ENCODE results near the gene PYDC2.

DNA sequence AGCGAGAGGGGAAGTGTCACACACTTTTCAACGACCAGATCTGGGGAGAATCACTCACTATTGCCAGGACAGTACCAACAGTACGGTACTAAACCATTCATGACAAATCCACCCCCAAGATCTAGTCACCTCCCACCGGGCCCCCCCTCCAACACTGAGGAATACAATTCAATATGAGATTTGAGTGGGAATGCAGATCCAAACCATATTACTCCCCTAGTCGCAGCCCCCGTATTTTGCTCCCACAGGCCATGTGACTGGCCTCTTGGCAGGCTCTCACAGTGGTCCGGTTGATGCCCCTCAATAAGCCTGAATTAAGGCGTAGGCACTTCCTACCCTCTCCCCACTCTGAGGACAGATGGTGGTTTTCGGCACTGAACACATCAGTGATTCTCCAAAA, 45.4 kb upstream of the PYDC2 start:
- TF ChIP-seq, protein P1, sequence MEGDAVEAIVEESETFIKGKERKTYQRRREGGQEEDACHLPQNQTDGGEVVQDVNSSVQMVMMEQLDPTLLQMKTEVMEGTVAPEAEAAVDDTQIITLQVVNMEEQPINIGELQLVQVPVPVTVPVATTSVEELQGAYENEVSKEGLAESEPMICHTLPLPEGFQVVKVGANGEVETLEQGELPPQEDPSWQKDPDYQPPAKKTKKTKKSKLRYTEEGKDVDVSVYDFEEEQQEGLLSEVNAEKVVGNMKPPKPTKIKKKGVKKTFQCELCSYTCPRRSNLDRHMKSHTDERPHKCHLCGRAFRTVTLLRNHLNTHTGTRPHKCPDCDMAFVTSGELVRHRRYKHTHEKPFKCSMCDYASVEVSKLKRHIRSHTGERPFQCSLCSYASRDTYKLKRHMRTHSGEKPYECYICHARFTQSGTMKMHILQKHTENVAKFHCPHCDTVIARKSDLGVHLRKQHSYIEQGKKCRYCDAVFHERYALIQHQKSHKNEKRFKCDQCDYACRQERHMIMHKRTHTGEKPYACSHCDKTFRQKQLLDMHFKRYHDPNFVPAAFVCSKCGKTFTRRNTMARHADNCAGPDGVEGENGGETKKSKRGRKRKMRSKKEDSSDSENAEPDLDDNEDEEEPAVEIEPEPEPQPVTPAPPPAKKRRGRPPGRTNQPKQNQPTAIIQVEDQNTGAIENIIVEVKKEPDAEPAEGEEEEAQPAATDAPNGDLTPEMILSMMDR (IDR thresholded peaks at IDR 0.05): no peak
- TF ChIP-seq POLR2A (IDR thresholded peaks at IDR 0.05): no peak
